CD14-positive monocyte (primary cell): ENCODE data around the gene RNASE12. TPM values are rescaled to one million over a fixed set of nuclear protein-coding genes. Genes with fewer than 3 reads are reported as not detected.

Experiments
- DNase-seq, 3 donors: peaks; one replicate each; pipeline ENCODE4 v3.0.0-alpha.2; 2011 to 2022
- H2AFZ ChIP-seq: 2 replicates; pipeline ENCODE4 v1.6.0; 2012; ENCODE audit warnings: mild to moderate bottlenecking, low read depth, low read length, inconsistent platforms; ENCODE audit not compliant: insufficient read depth, poor library complexity, severe bottlenecking
- H3K27ac ChIP-seq, 2 donors: 1 replicate in 1 of 2; 2 replicates in 1 of 2; pipeline ENCODE4 v1.5.1; 2012 to 2013; ENCODE audit warnings: low read length in 2 of 2, control low read depth in 1 of 2, inconsistent platforms in 1 of 2, low read depth in 1 of 2, mild to moderate bottlenecking in 1 of 2
- H3K27me3 ChIP-seq, 2 donors: one replicate each; pipeline versions ENCODE4 v1.6.0 to v1.6.1; 2011 to 2013; ENCODE audit warnings: low read length in 2 of 2; ENCODE audit not compliant: control insufficient read depth in 2 of 2, insufficient read depth in 2 of 2
- H3K36me3 ChIP-seq, 2 donors: replicated peaks in 1 of 2; 1 replicate in 1 of 2; 2 replicates in 1 of 2; pipeline versions ENCODE4 v1.5.1 to v1.6.1; 2012 to 2013; ENCODE audit warnings: low read length in 2 of 2, control low read depth in 1 of 2, inconsistent platforms in 1 of 2, mild to moderate bottlenecking in 1 of 2; ENCODE audit not compliant: insufficient read depth in 2 of 2, control insufficient read depth in 1 of 2
- H3K4me1 ChIP-seq, 2 donors: 1 replicate in 1 of 2; 2 replicates in 1 of 2; pipeline versions ENCODE4 v1.5.1 to v1.6.1; 2012 to 2013; ENCODE audit warnings: low read length in 2 of 2, control low read depth in 1 of 2, inconsistent platforms in 1 of 2, mild to moderate bottlenecking in 1 of 2, moderate library complexity in 1 of 2; ENCODE audit not compliant: insufficient read depth in 2 of 2, control insufficient read depth in 1 of 2
- H3K4me2 ChIP-seq: replicated peaks from 2 replicates; pipeline ENCODE3; 2012; ENCODE audit warnings: low read length, moderate library complexity, mild to moderate bottlenecking; ENCODE audit not compliant: poor library complexity, severe bottlenecking; ENCODE audit errors: extremely low read depth
- H3K4me3 ChIP-seq, 3 experiments: fragments of 200-600 bp in 1 of 3; sonication (generic) in 1 of 3; replicated peaks in 1 of 3; 1 replicate in 2 of 3; 2 replicates in 1 of 3; pipeline ENCODE4 v1.5.1; 2011 to 2013; ENCODE audit warnings: low read length in 3 of 3, mild to moderate bottlenecking in 3 of 3, control low read depth in 2 of 3, low read depth in 2 of 3, inconsistent platforms in 1 of 3, moderate library complexity in 1 of 3
- H3K79me2 ChIP-seq: 2 replicates; pipeline ENCODE4 v1.6.0; 2012; ENCODE audit warnings: mild to moderate bottlenecking, control low read depth, inconsistent platforms, low read length, moderate library complexity; ENCODE audit not compliant: insufficient read depth
- H3K9ac ChIP-seq: 2 replicates; pipeline ENCODE4 v1.6.0; 2017; ENCODE audit warnings: low read length, mild to moderate bottlenecking; ENCODE audit not compliant: insufficient read depth, poor library complexity, severe bottlenecking
- H3K9me3 ChIP-seq, 2 donors: replicated peaks in 1 of 2; 1 replicate in 1 of 2; 2 replicates in 1 of 2; pipeline versions ENCODE4 v1.5.1 to v1.6.1; 2012 to 2013; ENCODE audit warnings: low read length in 2 of 2, control low read depth in 1 of 2; ENCODE audit not compliant: control insufficient read depth in 1 of 2, insufficient read depth in 1 of 2
- H4K20me1 ChIP-seq: 2 replicates; pipeline ENCODE4 v1.6.0; 2012; ENCODE audit warnings: mild to moderate bottlenecking, low read length, control low read depth, moderate library complexity; ENCODE audit not compliant: insufficient read depth
- H3K27ac Mint-ChIP-seq, 7 donors: one replicate each; pipeline ENCODE4 v1.8.0; 2020; ENCODE audit warnings: mild to moderate bottlenecking in 7 of 7, mixed read lengths in 7 of 7, moderate library complexity in 6 of 7, inconsistent platforms in 2 of 7
- H3K27me3 Mint-ChIP-seq, 3 donors: one replicate each; pipeline ENCODE4 v1.8.0; 2021 to 2022; ENCODE audit warnings: low read depth in 3 of 3, mild to moderate bottlenecking in 3 of 3, mixed read lengths in 3 of 3, moderate library complexity in 3 of 3, inconsistent platforms in 1 of 3
- H3K36me3 Mint-ChIP-seq, 2 donors: one replicate each; pipeline ENCODE4 v1.8.0; 2020; ENCODE audit warnings: mixed read lengths in 2 of 2, inconsistent platforms in 1 of 2, mild to moderate bottlenecking in 1 of 2
- H3K4me1 Mint-ChIP-seq: one replicate; pipeline ENCODE4 v1.8.0; 2020; ENCODE audit warnings: mild to moderate bottlenecking, mixed read lengths
- H3K4me3 Mint-ChIP-seq, 2 donors: one replicate each; pipeline ENCODE4 v1.8.0; 2020; ENCODE audit warnings: mild to moderate bottlenecking in 2 of 2, mixed read lengths in 2 of 2, moderate library complexity in 1 of 2
- H3K9me3 Mint-ChIP-seq, 7 donors: one replicate each; pipeline ENCODE4 v1.8.0; 2020 to 2022; ENCODE audit warnings: mixed read lengths in 7 of 7, mild to moderate bottlenecking in 6 of 7, moderate library complexity in 6 of 7, inconsistent platforms in 2 of 7
- WGBS: methylation state at CpG from one replicate; pipeline ENCODE4 v1.1.5; 2013; ENCODE audit warnings: missing lambda C conversion rate; ENCODE audit not compliant: insufficient coverage; 5-methylcytosine and 5-hydroxymethylcytosine counted together
- intact Hi-C, 2 donors: fragments of 100-400 bp; cut with micrococcal nuclease; formaldehyde crosslinking; loops; one replicate each; pipeline versions ENCODE4 v1.15.0 to v1.15.1; 2023
- polyA plus RNA-seq, 3 donors: library from polyadenylated mRNA; depleted of rRNA in 1 of 3; unstranded in 2 of 3; stranded (reverse) in 1 of 3; fragments of 300-500 nt in 2 of 3; fragments of >200 nt in 1 of 3; fragmentation: Illumina TruSeq in 2 of 3; gene quantifications; 1 replicate in 2 of 3; 2 replicates in 1 of 3; pipeline ENCODE4 v1.2.3, GENCODE V29; 2012 to 2021
- TF ChIP-seq, protein P1 (sequence below): fragments of 200-600 bp; IDR thresholded peaks from one replicate; pipeline ENCODE4 v1.8.0; 2022; ENCODE audit warnings: antibody characterized with exemption, mild to moderate bottlenecking

The RNASE12 gene
- polyA plus RNA-seq, 3 donors = not detected

GRCh38 chr14:20551606-20552005 lies 39.6 kb downstream of the RNASE12 start:
- 100% methylated on average over 2 of the region's 3 CpGs for WGBS

GRCh38 chr14:20550926-20551325 lies 40.2 kb downstream of the RNASE12 start:
- H3K36me3 ChIP-seq = no peaks in the 10 kb centered on the region
- no peaks in the 10 kb centered on the region for H3K9me3 ChIP-seq
- H3K4me3 ChIP-seq = no peak overlapping the region
- H2AFZ ChIP-seq = no peak overlapping the region
- TF ChIP-seq, protein P1, sequence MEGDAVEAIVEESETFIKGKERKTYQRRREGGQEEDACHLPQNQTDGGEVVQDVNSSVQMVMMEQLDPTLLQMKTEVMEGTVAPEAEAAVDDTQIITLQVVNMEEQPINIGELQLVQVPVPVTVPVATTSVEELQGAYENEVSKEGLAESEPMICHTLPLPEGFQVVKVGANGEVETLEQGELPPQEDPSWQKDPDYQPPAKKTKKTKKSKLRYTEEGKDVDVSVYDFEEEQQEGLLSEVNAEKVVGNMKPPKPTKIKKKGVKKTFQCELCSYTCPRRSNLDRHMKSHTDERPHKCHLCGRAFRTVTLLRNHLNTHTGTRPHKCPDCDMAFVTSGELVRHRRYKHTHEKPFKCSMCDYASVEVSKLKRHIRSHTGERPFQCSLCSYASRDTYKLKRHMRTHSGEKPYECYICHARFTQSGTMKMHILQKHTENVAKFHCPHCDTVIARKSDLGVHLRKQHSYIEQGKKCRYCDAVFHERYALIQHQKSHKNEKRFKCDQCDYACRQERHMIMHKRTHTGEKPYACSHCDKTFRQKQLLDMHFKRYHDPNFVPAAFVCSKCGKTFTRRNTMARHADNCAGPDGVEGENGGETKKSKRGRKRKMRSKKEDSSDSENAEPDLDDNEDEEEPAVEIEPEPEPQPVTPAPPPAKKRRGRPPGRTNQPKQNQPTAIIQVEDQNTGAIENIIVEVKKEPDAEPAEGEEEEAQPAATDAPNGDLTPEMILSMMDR = no peak
- H3K27ac Mint-ChIP-seq = no peak overlapping the region
- no peaks in the 10 kb centered on the region for H3K79me2 ChIP-seq
- H3K9me3 Mint-ChIP-seq = no peaks in the 10 kb centered on the region
- H3K4me1 ChIP-seq = peaks cover 2 to 7% of the 10 kb centered on the region in 2 donors
- no peak overlapping the region for H3K4me2 ChIP-seq
- H3K36me3 Mint-ChIP-seq = no peaks in the 10 kb centered on the region
- H4K20me1 ChIP-seq = no peaks in the 10 kb centered on the region
- peaks cover 0 to 3% (median 2%) of the 10 kb centered on the region in 3 donors for H3K27me3 Mint-ChIP-seq
- H3K27me3 ChIP-seq = no peaks in the 10 kb centered on the region
- no peak overlapping the region for H3K4me3 Mint-ChIP-seq
- H3K4me1 Mint-ChIP-seq = peaks cover 10% of the 10 kb centered on the region
- WGBS = no CpG with 5 or more reads among the region's 2 CpGs
- intact Hi-C loops = no loop called here
- H3K9ac ChIP-seq = no peak overlapping the region
- H3K27ac ChIP-seq = no peak overlapping the region
- no peak for DNase-seq

More at GRCh38 chr14:20551606-20552005, 39.6 kb downstream of the RNASE12 start:
- Histone ChIP-seq H3K27ac (no peak overlapping the region), H3K27me3 (no peaks in the 10 kb centered on the region), H3K36me3 (no peaks in the 10 kb centered on the region), H3K4me3 (no peak overlapping the region), H3K9me3 (no peaks in the 10 kb centered on the region), H3K4me1 (peaks cover 6 to 14% of the 10 kb centered on the region in 2 donors), H3K9ac (no peak overlapping the region), H2AFZ (no peak overlapping the region), H3K4me2 (no peak overlapping the region), H3K79me2 (no peaks in the 10 kb centered on the region), H4K20me1 (no peaks in the 10 kb centered on the region)
- H3K9me3 Mint-ChIP-seq = no peaks in the 10 kb centered on the region
- no peak for DNase-seq
- no peaks in the 10 kb centered on the region for H3K36me3 Mint-ChIP-seq
- TF ChIP-seq, protein P1 = no peak
- peaks cover 0 to 3% (median 0%) of the 10 kb centered on the region in 3 donors for H3K27me3 Mint-ChIP-seq
- no peak overlapping the region for H3K27ac Mint-ChIP-seq
- no peak overlapping the region for H3K4me3 Mint-ChIP-seq
- intact Hi-C loops = no loop called here
- H3K4me1 Mint-ChIP-seq = peaks cover 17% of the 10 kb centered on the region
